ENCODE measurements around the gene POLA2. TPM values are rescaled to one million over a fixed set of nuclear protein-coding genes. Genes with fewer than 3 reads are reported as not detected.

The POLA2 gene
- total and polyA plus RNA-seq, 9 of the 15 experiments (the other 6 are each of a cell fraction or from before 2014, with no cell fraction given), result 2.7 to 134 (median 44.4) TPM

DNA sequence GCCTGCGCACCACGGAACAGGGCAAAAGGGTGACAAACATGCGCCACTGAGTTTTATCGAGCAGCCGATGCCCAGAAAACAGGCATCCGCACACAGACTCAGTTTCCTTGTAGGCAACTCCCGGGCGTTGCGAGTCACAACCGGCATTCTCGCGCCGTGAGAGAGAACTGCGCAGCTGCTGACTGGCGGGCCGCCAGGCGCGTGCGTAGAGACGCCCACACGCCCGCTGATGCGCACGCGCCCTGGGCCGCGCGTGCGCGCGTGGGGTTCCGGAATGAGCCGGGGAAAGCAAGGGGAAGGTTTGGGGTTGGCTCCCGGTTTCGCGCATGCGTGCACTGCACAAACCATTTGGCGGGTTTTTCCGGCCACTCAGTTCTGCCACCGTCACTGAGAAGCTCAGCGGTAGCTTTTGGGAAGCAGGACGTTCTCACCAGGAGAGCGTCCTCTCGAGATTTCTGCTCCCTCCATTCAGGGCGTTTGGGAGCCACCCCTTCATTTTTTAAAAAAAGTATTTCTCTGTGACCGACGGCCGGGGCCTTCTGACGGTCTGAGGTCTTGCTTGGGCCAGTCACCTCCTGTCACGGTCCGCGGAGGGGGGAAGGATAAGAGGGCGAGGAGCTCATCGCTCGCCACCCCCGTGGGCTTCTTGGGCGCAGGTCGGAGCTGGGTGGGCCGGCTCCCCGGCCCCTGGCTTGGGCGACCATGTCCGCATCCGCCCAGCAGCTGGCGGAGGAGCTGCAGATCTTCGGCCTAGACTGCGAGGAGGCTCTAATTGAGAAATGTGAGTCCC, at the start of gene POLA2 (continued):
- TF ChIP-seq BCLAF1 (IDR thresholded peaks at IDR 0.05; ENCODE audit: borderline replicate concordance in 1 of 2, control insufficient read depth in 1 of 2, low read depth in 2 of 2, low read length in 1 of 2), result no peak
- TF ChIP-seq CTBP1 (IDR thresholded peaks at IDR 0.05; ENCODE audit: borderline replicate concordance), result peak; percentile 69; the same call in 1 of the 2 replicates
- TF ChIP-seq KAT2B (IDR thresholded peaks at IDR 0.05; ENCODE audit: low read depth, low read length), result no peak
- TF ChIP-seq, protein P1, sequence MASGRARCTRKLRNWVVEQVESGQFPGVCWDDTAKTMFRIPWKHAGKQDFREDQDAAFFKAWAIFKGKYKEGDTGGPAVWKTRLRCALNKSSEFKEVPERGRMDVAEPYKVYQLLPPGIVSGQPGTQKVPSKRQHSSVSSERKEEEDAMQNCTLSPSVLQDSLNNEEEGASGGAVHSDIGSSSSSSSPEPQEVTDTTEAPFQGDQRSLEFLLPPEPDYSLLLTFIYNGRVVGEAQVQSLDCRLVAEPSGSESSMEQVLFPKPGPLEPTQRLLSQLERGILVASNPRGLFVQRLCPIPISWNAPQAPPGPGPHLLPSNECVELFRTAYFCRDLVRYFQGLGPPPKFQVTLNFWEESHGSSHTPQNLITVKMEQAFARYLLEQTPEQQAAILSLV (tag; IDR thresholded peaks at IDR 0.05), result no peak
- 0 out of 2 replicates have a peak, but pooled peaks have one; percentile 25 for TF ChIP-seq C11orf30 (IDR thresholded peaks at IDR 0.05; ENCODE audit: low read depth)
- no peak for TF ChIP-seq ZNF174 (CRISPR knock-in tag; IDR thresholded peaks at IDR 0.05)
- no peak for TF ChIP-seq ZNF584 (CRISPR knock-in tag; IDR thresholded peaks at IDR 0.05; ENCODE audit: low read depth)
- TF ChIP-seq SMARCA4 (IDR thresholded peaks at IDR 0.05), result no peak
- no peak for TF ChIP-seq RFX5 (IDR thresholded peaks at IDR 0.05; ENCODE audit: low read depth, low read length)
- TF ChIP-seq DNMT1 (IDR thresholded peaks at IDR 0.05), result no peak
- TF ChIP-seq RFX7 (CRISPR knock-in tag; IDR thresholded peaks at IDR 0.05), result no peak
- TF ChIP-seq RBBP5 (IDR thresholded peaks at IDR 0.05; ENCODE audit: borderline replicate concordance, insufficient read depth, low read length, poor library complexity, severe bottlenecking), result peak; percentile 64
- TF ChIP-seq ARID2 (IDR thresholded peaks at IDR 0.05), result no peak
- TF ChIP-seq SETDB1 (IDR thresholded peaks at IDR 0.05; ENCODE audit: low read length), result no peak
- no peak for TF ChIP-seq CCAR2 (IDR thresholded peaks at IDR 0.05; ENCODE audit: low read depth, low read length)
- no peak for TF ChIP-seq ZNF518B (CRISPR knock-in tag; IDR thresholded peaks at IDR 0.05)
- no peak for TF ChIP-seq ZNF224 (CRISPR knock-in tag; IDR thresholded peaks at IDR 0.05)
- no peak for TF ChIP-seq PHTF2 (CRISPR knock-in tag; IDR thresholded peaks at IDR 0.05)
- TF ChIP-seq ZNF175 (CRISPR knock-in tag; IDR thresholded peaks at IDR 0.05; ENCODE audit: low read depth), result 0 out of 2 replicates have a peak, but pooled peaks have one; percentile 5
- no peak for TF ChIP-seq TCF7 (IDR thresholded peaks at IDR 0.05; ENCODE audit: borderline replicate concordance)
- TF ChIP-seq TEAD4 (IDR thresholded peaks at IDR 0.05; ENCODE audit: low read length), result peak; percentile 2
- TF ChIP-seq TEAD4 (CRISPR knock-in tag; IDR thresholded peaks at IDR 0.05; ENCODE audit: borderline replicate concordance), result no peak; the same call in 1 of the 2 replicates
